ENCODE measurements around the gene CUL1.

CUL1 gene

DNA sequence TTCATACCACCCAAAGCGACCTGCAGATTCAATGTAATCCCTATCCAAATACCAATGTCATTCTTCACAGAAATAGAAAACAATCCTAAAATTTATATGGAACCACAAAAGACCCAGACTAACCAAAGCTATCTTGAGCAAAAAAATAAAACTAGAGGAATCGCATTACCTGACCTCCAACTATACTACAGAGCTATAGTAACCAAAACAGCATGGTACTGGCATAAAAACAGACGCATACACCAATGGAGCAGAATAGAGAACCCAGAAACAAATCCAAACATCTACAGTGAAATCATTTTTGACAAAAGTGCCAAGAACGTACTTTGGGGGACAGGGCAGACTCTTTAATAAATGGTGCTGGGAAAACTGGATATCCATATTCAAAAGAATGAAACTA, 16.9 kb upstream of the CUL1 start:
- H3K27ac ChIP-seq = no peak overlapping the region
- TF ChIP-seq ZFX (IDR thresholded peaks at IDR 0.05) = no peak
- TF ChIP-seq, protein P1, sequence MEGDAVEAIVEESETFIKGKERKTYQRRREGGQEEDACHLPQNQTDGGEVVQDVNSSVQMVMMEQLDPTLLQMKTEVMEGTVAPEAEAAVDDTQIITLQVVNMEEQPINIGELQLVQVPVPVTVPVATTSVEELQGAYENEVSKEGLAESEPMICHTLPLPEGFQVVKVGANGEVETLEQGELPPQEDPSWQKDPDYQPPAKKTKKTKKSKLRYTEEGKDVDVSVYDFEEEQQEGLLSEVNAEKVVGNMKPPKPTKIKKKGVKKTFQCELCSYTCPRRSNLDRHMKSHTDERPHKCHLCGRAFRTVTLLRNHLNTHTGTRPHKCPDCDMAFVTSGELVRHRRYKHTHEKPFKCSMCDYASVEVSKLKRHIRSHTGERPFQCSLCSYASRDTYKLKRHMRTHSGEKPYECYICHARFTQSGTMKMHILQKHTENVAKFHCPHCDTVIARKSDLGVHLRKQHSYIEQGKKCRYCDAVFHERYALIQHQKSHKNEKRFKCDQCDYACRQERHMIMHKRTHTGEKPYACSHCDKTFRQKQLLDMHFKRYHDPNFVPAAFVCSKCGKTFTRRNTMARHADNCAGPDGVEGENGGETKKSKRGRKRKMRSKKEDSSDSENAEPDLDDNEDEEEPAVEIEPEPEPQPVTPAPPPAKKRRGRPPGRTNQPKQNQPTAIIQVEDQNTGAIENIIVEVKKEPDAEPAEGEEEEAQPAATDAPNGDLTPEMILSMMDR (conservative IDR thresholded peaks at IDR 0.05) = no peak

DNA sequence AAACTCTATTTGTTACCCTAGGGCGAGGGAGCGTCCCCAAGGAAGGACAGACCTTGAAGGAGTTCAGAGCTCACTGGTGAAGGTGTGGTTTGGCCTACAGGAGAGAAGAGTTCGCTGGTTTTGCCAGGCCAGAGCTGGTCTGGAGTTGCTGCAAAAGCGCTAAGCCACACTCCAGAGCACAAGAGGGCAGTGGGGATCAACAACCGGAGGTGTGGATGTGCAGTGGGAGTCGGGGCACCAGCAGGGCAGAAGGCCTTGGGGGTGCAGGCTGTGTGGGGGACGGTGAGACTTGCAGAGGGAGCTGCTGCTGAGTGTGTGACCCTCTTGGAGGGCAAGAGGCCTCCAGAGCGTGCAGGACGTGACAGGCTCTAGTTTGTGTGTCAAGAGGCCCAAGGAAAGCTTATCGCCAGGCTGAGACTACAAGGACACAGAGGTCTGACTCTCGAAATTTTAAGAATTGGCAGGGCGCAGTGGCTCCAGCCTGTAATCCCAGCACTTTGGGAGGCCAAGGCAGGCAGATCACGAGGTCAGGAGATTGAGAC, 14.3 kb upstream of the CUL1 start:
- H3K27ac ChIP-seq = no peak overlapping the region
- TF ChIP-seq, protein P1 (conservative IDR thresholded peaks at IDR 0.05) = no peak
- no peak for TF ChIP-seq ZFX (IDR thresholded peaks at IDR 0.05)

DNA sequence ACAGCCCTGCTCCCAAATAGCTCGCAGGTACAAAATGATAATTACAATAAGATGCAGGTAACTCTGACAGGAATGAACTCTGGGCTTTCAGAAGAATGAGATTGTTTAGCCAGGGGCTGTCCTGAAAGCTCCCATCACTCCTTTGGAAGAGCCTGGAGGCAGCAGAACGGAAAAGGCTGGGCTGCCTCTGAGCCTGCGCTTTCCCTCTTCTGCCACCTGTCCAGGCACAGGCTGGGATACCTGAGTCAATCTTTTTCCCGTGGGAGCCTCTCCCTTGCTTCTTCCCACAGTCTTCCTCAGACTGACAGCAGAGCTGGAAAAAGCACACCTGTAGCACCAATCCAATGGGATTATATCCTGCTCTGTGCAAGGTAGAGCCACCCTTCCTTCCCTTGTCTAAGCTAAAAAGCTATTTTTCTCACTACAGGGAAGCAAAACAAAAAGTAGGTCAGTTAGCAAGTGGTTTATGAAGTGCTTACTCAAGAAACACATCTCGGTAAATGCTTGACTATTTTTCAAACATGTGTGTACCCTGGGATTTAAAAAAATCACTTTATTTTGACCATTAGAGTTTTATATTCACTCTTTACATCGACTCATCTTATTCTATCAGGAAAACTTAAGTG, 12.3 kb upstream of the CUL1 start:
- H3K27ac ChIP-seq = no peak overlapping the region
- TF ChIP-seq, protein P1 (conservative IDR thresholded peaks at IDR 0.05) = no peak
- no peak for TF ChIP-seq ZFX (IDR thresholded peaks at IDR 0.05)

DNA sequence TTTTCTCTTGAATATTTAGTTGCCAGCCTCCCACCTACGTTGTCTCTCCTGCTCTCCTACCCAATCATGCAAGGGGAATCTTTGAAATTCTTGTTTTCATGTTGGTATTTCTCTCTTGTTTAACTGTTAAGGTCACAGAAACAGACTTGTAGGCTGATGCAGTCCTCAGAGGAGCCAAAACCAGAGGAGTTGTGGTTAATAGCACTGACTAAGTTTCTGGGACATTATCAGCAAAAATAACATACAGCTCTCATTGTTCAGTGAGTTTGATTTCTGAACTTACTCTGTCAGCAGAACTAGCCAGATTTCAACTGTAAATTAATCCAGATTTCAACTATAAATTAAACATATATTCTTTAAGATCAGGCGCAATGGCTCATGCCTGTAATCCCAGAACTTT, 11.1 kb upstream of the CUL1 start:
- no peak overlapping the region for H3K27ac ChIP-seq
- TF ChIP-seq ZFX (IDR thresholded peaks at IDR 0.05) = no peak
- TF ChIP-seq, protein P1 (conservative IDR thresholded peaks at IDR 0.05) = no peak

DNA sequence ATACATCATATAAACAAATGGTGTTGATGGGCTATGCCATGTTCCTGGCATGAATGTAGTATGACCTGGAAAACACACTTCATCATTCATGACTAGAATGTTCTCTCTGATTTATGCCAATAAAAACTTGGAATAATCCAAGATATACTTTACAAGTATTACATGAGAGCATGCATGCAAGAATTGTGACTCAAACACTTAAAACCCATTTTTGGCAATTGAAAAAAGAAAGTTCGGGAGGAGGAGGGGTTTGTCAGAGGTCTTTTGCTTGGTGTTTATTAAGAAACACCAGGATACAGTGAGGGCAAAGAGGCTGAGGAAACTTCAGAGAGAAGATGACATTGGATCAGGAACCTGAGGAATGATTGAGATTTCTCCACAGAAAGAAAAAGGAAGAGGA, 10.2 kb upstream of the CUL1 start:
- no peak overlapping the region for H3K27ac ChIP-seq
- TF ChIP-seq, protein P1 (conservative IDR thresholded peaks at IDR 0.05) = no peak
- TF ChIP-seq ZFX (IDR thresholded peaks at IDR 0.05) = no peak

DNA sequence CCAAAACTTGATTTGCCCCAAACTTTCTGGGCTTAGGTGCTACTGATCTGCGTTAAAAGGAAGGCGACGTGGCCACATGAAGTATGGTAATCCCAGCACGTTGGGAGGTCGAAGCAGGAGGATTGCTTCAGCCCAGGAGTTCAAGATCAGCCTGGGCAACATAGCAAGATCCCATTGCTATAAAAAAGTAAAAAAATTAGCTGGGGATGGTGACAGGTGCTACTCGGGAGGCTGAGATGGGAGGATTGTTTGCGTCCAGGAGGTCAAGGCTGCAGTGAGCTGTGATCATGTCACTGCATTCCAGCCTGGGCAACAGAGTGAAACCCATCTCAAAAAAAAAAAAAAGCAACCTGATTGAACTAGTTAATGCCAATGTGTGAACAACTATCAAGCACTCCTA, 5.1 kb upstream of the CUL1 start:
- no peak overlapping the region for H3K27ac ChIP-seq
- no peak for TF ChIP-seq ZFX (IDR thresholded peaks at IDR 0.05)
- TF ChIP-seq, protein P1 (conservative IDR thresholded peaks at IDR 0.05) = no peak

DNA sequence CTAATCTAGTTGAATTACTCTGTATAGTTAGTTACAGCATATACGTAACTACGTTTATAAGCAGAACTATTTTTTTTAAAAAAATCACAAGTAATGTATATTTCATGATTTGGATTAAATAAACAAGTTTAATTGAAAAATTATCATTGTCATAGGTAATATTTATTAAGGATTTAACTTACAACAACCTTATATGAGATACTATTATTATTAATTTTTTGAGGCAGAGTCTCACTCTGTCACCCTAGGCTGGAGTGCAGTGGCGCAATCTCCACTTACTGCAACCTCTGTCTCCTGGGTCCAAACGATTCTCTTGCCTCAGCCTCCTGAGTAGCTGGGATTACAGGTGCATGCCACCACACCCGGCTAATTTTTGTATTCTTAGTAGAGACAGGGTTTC, 4.1 kb upstream of the CUL1 start:
- no peak overlapping the region for H3K27ac ChIP-seq
- TF ChIP-seq, protein P1 (conservative IDR thresholded peaks at IDR 0.05) = no peak
- TF ChIP-seq ZFX (IDR thresholded peaks at IDR 0.05) = no peak
